ENCODE data around the gene UBC.

The UBC gene

GRCh38 chr12:124915239-124916236 is 1.1 kb upstream of the UBC start:
- no peaks in the 10 kb centered on the region for H3K9me3 ChIP-seq (ENCODE audit: control insufficient read depth, insufficient read depth, low read depth, low read length)
- H3K4me1 ChIP-seq (ENCODE audit: control insufficient read depth, insufficient read depth, low read length) = peaks cover 20% of the 10 kb centered on the region
- TF ChIP-seq ZNF121 (tag by site-specific recombination; IDR thresholded peaks at IDR 0.05) (no peak), ZNF596 (tag by site-specific recombination; IDR thresholded peaks at IDR 0.05) (no peak)
- TF ChIP-seq, protein P1, sequence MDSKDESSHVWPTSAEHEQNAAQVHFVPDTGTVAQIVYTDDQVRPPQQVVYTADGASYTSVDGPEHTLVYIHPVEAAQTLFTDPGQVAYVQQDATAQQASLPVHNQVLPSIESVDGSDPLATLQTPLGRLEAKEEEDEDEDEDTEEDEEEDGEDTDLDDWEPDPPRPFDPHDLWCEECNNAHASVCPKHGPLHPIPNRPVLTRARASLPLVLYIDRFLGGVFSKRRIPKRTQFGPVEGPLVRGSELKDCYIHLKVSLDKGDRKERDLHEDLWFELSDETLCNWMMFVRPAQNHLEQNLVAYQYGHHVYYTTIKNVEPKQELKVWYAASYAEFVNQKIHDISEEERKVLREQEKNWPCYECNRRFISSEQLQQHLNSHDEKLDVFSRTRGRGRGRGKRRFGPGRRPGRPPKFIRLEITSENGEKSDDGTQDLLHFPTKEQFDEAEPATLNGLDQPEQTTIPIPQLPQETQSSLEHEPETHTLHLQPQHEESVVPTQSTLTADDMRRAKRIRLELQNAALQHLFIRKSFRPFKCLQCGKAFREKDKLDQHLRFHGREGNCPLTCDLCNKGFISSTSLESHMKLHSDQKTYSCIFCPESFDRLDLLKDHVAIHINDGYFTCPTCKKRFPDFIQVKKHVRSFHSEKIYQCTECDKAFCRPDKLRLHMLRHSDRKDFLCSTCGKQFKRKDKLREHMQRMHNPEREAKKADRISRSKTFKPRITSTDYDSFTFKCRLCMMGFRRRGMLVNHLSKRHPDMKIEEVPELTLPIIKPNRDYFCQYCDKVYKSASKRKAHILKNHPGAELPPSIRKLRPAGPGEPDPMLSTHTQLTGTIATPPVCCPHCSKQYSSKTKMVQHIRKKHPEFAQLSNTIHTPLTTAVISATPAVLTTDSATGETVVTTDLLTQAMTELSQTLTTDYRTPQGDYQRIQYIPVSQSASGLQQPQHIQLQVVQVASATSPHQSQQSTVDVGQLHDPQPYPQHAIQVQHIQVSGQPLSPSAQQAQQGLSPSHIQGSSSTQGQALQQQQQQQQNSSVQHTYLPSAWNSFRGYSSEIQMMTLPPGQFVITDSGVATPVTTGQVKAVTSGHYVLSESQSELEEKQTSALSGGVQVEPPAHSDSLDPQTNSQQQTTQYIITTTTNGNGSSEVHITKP (tag by site-specific recombination; IDR thresholded peaks at IDR 0.05) = peak; percentile 90
- ChIA-PET POLR2A (interaction anchor here (0.5 to 3.3 kb wide), 8 partner anchors 10 to 1464 kb away, joined by 3 to 109 read pairs (median 8); no protein-coding TSS in a partner anchor), CTCF (interaction anchor here (0.5 to 1.6 kb wide), 6 partner anchors 9 to 752 kb away, joined by 3 to 8 read pairs (median 5); no protein-coding TSS in a partner anchor)
- H3K4me3 ChIP-seq (ENCODE audit: low read depth, low read length) = peak overlapping the region; percentile 98
- peak overlapping the region; percentile 99; the same call in 1 of the 2 replicates for H3K27ac ChIP-seq (ENCODE audit: extremely low read depth, low read depth, low read length)
- H3K36me3 ChIP-seq (ENCODE audit: control insufficient read depth in 2 of 2, insufficient read depth in 1 of 2, low read length in 2 of 2) = peaks cover 7 to 33% of the 10 kb centered on the region in 2 experiments

- POLR2A ChIA-PET = interaction anchor here (0.6 to 3.3 kb wide), 13 partner anchors 10 to 401 kb away, joined by 3 to 109 read pairs (median 5); partner anchors contain the start of gene SCARB1
- Histone ChIP-seq H3K4me1 (ENCODE audit: control insufficient read depth, insufficient read depth, low read length) (peaks cover 20% of the 10 kb centered on the region), H3K4me3 (ENCODE audit: low read depth, low read length) (peak overlapping the region; percentile 98), H3K9me3 (ENCODE audit: control insufficient read depth, insufficient read depth, low read depth, low read length) (no peaks in the 10 kb centered on the region), H3K36me3 (ENCODE audit: control insufficient read depth in 2 of 2, insufficient read depth in 1 of 2, low read length in 2 of 2) (peaks cover 7 to 34% of the 10 kb centered on the region in 2 experiments), H3K27ac (ENCODE audit: extremely low read depth, low read depth, low read length) (peak overlapping the region; percentile 99)
- CTCF ChIA-PET = interaction anchor here (0.6 to 1.3 kb wide), 8 partner anchors 9 to 1015 kb away, joined by 3 to 5 read pairs (median 4); no protein-coding TSS in a partner anchor
- TF ChIP-seq HOXA7 (CRISPR knock-in tag; IDR thresholded peaks at IDR 0.05; ENCODE audit: borderline replicate concordance) (no peak), GLIS1 (tag by site-specific recombination; IDR thresholded peaks at IDR 0.05) (no peak), ZNF324 (tag by site-specific recombination; IDR thresholded peaks at IDR 0.05) (0 out of 2 replicates have a peak, but pooled peaks have one; percentile 49), HIC1 (tag by site-specific recombination; IDR thresholded peaks at IDR 0.05) (peak; percentile 68; the same call in 1 of the 2 replicates), ZBTB1 (tag by site-specific recombination; IDR thresholded peaks at IDR 0.05) (peak; percentile 60; the same call in 1 of the 2 replicates), YY1 (tag by site-specific recombination; IDR thresholded peaks at IDR 0.05) (no peak; the same call in 1 of the 2 replicates), ZNF473 (tag by site-specific recombination; IDR thresholded peaks at IDR 0.05) (no peak), ZBTB20 (tag by site-specific recombination; IDR thresholded peaks at IDR 0.05) (0 out of 2 replicates have a peak, but pooled peaks have one; percentile 13), ZNF302 (tag by site-specific recombination; IDR thresholded peaks at IDR 0.05; ENCODE audit: low read depth) (no peak), ZNF239 (tag by site-specific recombination; IDR thresholded peaks at IDR 0.05) (peak; percentile 50), ZBTB10 (tag by site-specific recombination; IDR thresholded peaks at IDR 0.05) (peak; percentile 87), ZBTB21 (tag by site-specific recombination; IDR thresholded peaks at IDR 0.05) (peak; percentile 95), ZNF184 (tag by site-specific recombination; IDR thresholded peaks at IDR 0.05) (no peak), ZNF596 (tag by site-specific recombination; IDR thresholded peaks at IDR 0.05) (no peak), ZNF175 (tag by site-specific recombination; IDR thresholded peaks at IDR 0.05) (0 out of 2 replicates have a peak, but pooled peaks have one; percentile 22), RBAK (tag by site-specific recombination; IDR thresholded peaks at IDR 0.05) (0 out of 2 replicates have a peak, but pooled peaks have one; percentile 11), ZSCAN30 (tag by site-specific recombination; IDR thresholded peaks at IDR 0.05) (no peak)
- TF ChIP-seq, protein P2, sequence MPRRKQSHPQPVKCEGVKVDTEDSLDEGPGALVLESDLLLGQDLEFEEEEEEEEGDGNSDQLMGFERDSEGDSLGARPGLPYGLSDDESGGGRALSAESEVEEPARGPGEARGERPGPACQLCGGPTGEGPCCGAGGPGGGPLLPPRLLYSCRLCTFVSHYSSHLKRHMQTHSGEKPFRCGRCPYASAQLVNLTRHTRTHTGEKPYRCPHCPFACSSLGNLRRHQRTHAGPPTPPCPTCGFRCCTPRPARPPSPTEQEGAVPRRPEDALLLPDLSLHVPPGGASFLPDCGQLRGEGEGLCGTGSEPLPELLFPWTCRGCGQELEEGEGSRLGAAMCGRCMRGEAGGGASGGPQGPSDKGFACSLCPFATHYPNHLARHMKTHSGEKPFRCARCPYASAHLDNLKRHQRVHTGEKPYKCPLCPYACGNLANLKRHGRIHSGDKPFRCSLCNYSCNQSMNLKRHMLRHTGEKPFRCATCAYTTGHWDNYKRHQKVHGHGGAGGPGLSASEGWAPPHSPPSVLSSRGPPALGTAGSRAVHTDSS (tag by site-specific recombination; IDR thresholded peaks at IDR 0.05) = no peak
Observed at GRCh38 chr12:124913474-124914391, 717 bp downstream of the UBC start.

Data from HEK293 (cell line).